Adipose tissue (tissue), 3 donors: ENCODE data around the gene PHLDB2. TPM values are rescaled to one million over a fixed set of nuclear protein-coding genes. Genes with fewer than 3 reads are reported as not detected.

ENCODE experiments used
- H3K27ac ChIP-seq: one replicate; pipeline ENCODE4 v1.5.1; 2013; ENCODE audit warnings: low read depth, low read length
- WGBS, 3 donors: extraction: QIAGEN DNeasy Blood & Tissue Kit; methylation state at CpG; one replicate each; pipeline ENCODE4 v1.1.7; 2013; 5-methylcytosine and 5-hydroxymethylcytosine counted together
- polyA plus RNA-seq, 3 donors: library from polyadenylated mRNA; stranded (reverse); fragments of 200-250 nt; gene quantifications; one replicate each; pipeline ENCODE4 v1.2.3, GENCODE V29; 2013
- donor health status: healthy with polysubstance abuse.
- donor health status: Bipolar disorder and iron deficiency.
- donor health status: healthy.

PHLDB2 gene
- polyA plus RNA-seq, 3 donors, result 7.9 to 84.1 (median 46.4) TPM

- WGBS, 3 donors, result 33 to 44% (median 38%) methylated on average over 2 of the region's 2 CpGs
- H3K27ac ChIP-seq, result no peak overlapping the region
Measured at GRCh38 chr3:111846717-111847116, 12.3 kb upstream of the PHLDB2 start.

GRCh38 chr3:111848283-111848682, 10.8 kb upstream of the PHLDB2 start:
- no peak overlapping the region for H3K27ac ChIP-seq
- 85 to 100% (median 93%) methylated on average over 1 of the region's 1 CpG for WGBS, 3 donors

GRCh38 chr3:111848778-111849177, 10.3 kb upstream of the PHLDB2 start:
- 39 to 46% (median 45%) methylated on average over 2 of the region's 2 CpGs for WGBS, 3 donors
- no peak overlapping the region for H3K27ac ChIP-seq

GRCh38 chr3:111850537-111850936, 8.5 kb upstream of the PHLDB2 start:
- 88 to 93% (median 92%) methylated on average over 3 of the region's 3 CpGs for WGBS, 3 donors
- H3K27ac ChIP-seq, result no peak overlapping the region

- 18 to 57% (median 23%) methylated on average over 8 of the region's 8 CpGs for WGBS, 3 donors
- H3K27ac ChIP-seq, result no peak overlapping the region
Measured at GRCh38 chr3:111851511-111851954, 7.5 kb upstream of the PHLDB2 start.

- no peak overlapping the region for H3K27ac ChIP-seq
- 43 to 50% (median 48%) methylated on average over 3 of the region's 3 CpGs for WGBS, 3 donors
Measured at GRCh38 chr3:111852540-111852939, 6.5 kb upstream of the PHLDB2 start.

GRCh38 chr3:111853068-111853467, 6.0 kb upstream of the PHLDB2 start:
- H3K27ac ChIP-seq, result no peak overlapping the region
- WGBS, 3 donors, result 51 to 90% (median 54%) methylated on average over 1 of the region's 1 CpG

GRCh38 chr3:111854990-111855389, 4.1 kb upstream of the PHLDB2 start:
- 49 to 85% (median 82%) methylated on average over 2 of the region's 2 CpGs for WGBS, 3 donors
- no peak overlapping the region for H3K27ac ChIP-seq

- H3K27ac ChIP-seq, result no peak overlapping the region
- 79 to 94% (median 80%) methylated on average over 3 of the region's 3 CpGs for WGBS, 3 donors
Measured at GRCh38 chr3:111856501-111856900, 2.6 kb upstream of the PHLDB2 start.

- WGBS, 3 donors, result 75 to 76% (median 75%) methylated on average over 6 of the region's 6 CpGs
- H3K27ac ChIP-seq, result no peak overlapping the region
Measured at GRCh38 chr3:111857474-111857873, 1.6 kb upstream of the PHLDB2 start.

GRCh38 chr3:111858642-111859041, 423 bp upstream of the PHLDB2 start:
- WGBS, 3 donors, result 49 to 56% (median 51%) methylated on average over 10 of the region's 10 CpGs
- H3K27ac ChIP-seq, result no peak overlapping the region

- peak overlapping the region; percentile 68 for H3K27ac ChIP-seq
- WGBS, 3 donors, result 0 to 1% (median 0%) methylated on average over 35 of the region's 35 CpGs
Measured at GRCh38 chr3:111859974-111860859, 1.2 kb downstream of the PHLDB2 start.

- no peak overlapping the region for H3K27ac ChIP-seq
- 30 to 73% (median 44%) methylated on average over 7 of the region's 7 CpGs for WGBS, 3 donors
Measured at GRCh38 chr3:111861391-111861790, 2.3 kb downstream of the PHLDB2 start.

GRCh38 chr3:111862415-111862814, 3.4 kb downstream of the PHLDB2 start:
- no peak overlapping the region for H3K27ac ChIP-seq
- 74 to 85% (median 76%) methylated on average over 5 of the region's 5 CpGs for WGBS, 3 donors

- WGBS, 3 donors, result 50 to 83% (median 67%) methylated on average over 3 of the region's 3 CpGs
- H3K27ac ChIP-seq, result no peak overlapping the region
Measured at GRCh38 chr3:111862974-111863373, 3.9 kb downstream of the PHLDB2 start.

- H3K27ac ChIP-seq, result no peak overlapping the region
- WGBS, 3 donors, result 32 to 55% (median 52%) methylated on average over 2 of the region's 2 CpGs
Measured at GRCh38 chr3:111863942-111864694, 5.1 kb downstream of the PHLDB2 start.

GRCh38 chr3:111864821-111865656, 6.0 kb downstream of the PHLDB2 start:
- H3K27ac ChIP-seq, result no peak overlapping the region
- 42 to 52% (median 44%) methylated on average over 6 of the region's 6 CpGs for WGBS, 3 donors

- H3K27ac ChIP-seq, result no peak overlapping the region
- WGBS, 3 donors, result 74 to 90% (median 87%) methylated on average over 7 of the region's 7 CpGs
Measured at GRCh38 chr3:111867889-111868426, 8.9 kb downstream of the PHLDB2 start.
